D721Med (cell line): ENCODE results near the gene SYT13.

ENCODE experiments used
- DNase-seq: peaks from one replicate; pipeline ENCODE4 v3.0.0; 2011; ENCODE audit warnings: low spot score; ENCODE audit not compliant: insufficient read length
- FAIRE-seq: peaks from 2 replicates; lab custom pipeline; 2011; peaks lifted over from hg19 to GRCh38; lab: Jason Lieb, UNC
- CTCF ChIP-seq: IDR thresholded peaks from 2 replicates; pipeline ENCODE4 v1.5.1; 2012; ENCODE audit warnings: mild to moderate bottlenecking, control low read depth; ENCODE audit not compliant: insufficient read depth; ENCODE audit errors: missing control alignments

The SYT13 gene

GRCh38 chr11:45285930-45286632 lies at the start of gene SYT13:
SYT13 (minus strand) TSS chr11:45286341; CDS start chr11:45286207, 134 bp downstream.
- no peak for FAIRE-seq
- TF ChIP-seq CTCF = no peak
- DNase-seq = peak; percentile 73

- DNase-seq = no peak
- FAIRE-seq = no peak
- TF ChIP-seq CTCF = no peak
Observed at GRCh38 chr11:45335434-45335833, 49.3 kb upstream of the SYT13 start.

- FAIRE-seq (no peak), DNase-seq (no peak)
- no peak for TF ChIP-seq CTCF
Observed at GRCh38 chr11:45334836-45335235, 48.7 kb upstream of the SYT13 start.

GRCh38 chr11:45334410-45334809 lies 48.3 kb upstream of the SYT13 start:
- DNase-seq (no peak), FAIRE-seq (no peak)
- TF ChIP-seq CTCF = no peak

- TF ChIP-seq CTCF = no peak
- FAIRE-seq = no peak
- no peak for DNase-seq
Observed at GRCh38 chr11:45333001-45333971, 47.1 kb upstream of the SYT13 start.

- FAIRE-seq (peak; percentile 75), DNase-seq (peak; percentile 54)
- TF ChIP-seq CTCF = peak; percentile 59
Observed at GRCh38 chr11:45332276-45332934, 46.3 kb upstream of the SYT13 start.
